Central memory CD8-positive, alpha-beta T cell (primary cell): ENCODE measurements around the gene FAM98C.
"Not testable (repeated sequence)": the region's sequence is repeated elsewhere in the genome, so short reads cannot be mapped to it uniquely, and the experiment has no call there.

Experiments used
- ATAC-seq: fragments of 150-1000 bp; cut with Tn5 transposase; replicated peaks from 2 replicates; pipeline ENCODE4 v1.10.0; 2022; ENCODE audit warnings: mild to moderate bottlenecking, moderate FRiP score, moderate number of reproducible peaks; ENCODE audit not compliant: poor library complexity, severe bottlenecking; ENCODE audit errors: extremely low read depth
- DNase-seq, 2 donors: peaks; one replicate each; pipeline ENCODE4 v3.0.0; 2021; ENCODE audit warnings: low spot score in 2 of 2
- H3K27ac Mint-ChIP-seq: one replicate; pipeline ENCODE4 v1.8.0; 2022; ENCODE audit warnings: low read depth, mild to moderate bottlenecking, moderate library complexity, mixed read lengths
- H3K27me3 Mint-ChIP-seq: one replicate; pipeline ENCODE4 v1.8.0; 2022; ENCODE audit warnings: mixed read lengths
- H3K36me3 Mint-ChIP-seq: one replicate; pipeline ENCODE4 v1.8.0; 2022; ENCODE audit warnings: mild to moderate bottlenecking, moderate library complexity, mixed read lengths; ENCODE audit not compliant: insufficient read depth
- H3K4me1 Mint-ChIP-seq: one replicate; pipeline ENCODE4 v1.8.0; 2022; ENCODE audit warnings: mixed read lengths
- H3K4me3 Mint-ChIP-seq: one replicate; pipeline ENCODE4 v1.8.0; 2022; ENCODE audit warnings: mild to moderate bottlenecking, moderate library complexity, mixed read lengths
- H3K9me3 Mint-ChIP-seq: one replicate; pipeline ENCODE4 v1.8.0; 2022; ENCODE audit warnings: mixed read lengths

The FAM98C gene

GRCh38 chr19:38391911-38392464, 10.9 kb upstream of the FAM98C start:
- ATAC-seq (no peak), DNase-seq (no peak)
- H3K9me3 Mint-ChIP-seq: no peaks in the 10 kb centered on the region
- H3K27me3 Mint-ChIP-seq: peaks cover 12% of the 10 kb centered on the region
- H3K36me3 Mint-ChIP-seq: peaks cover 9% of the 10 kb centered on the region
- no peak overlapping the region for H3K4me3 Mint-ChIP-seq
- peaks cover 35% of the 10 kb centered on the region for H3K4me1 Mint-ChIP-seq
- no peak overlapping the region for H3K27ac Mint-ChIP-seq

- no peak overlapping the region for H3K27ac Mint-ChIP-seq
- ATAC-seq (no peak), DNase-seq (no peak)
- H3K4me3 Mint-ChIP-seq: no peak overlapping the region
- peaks cover 18% of the 10 kb centered on the region for H3K27me3 Mint-ChIP-seq
- peaks cover 29% of the 10 kb centered on the region for H3K4me1 Mint-ChIP-seq
- peaks cover 6% of the 10 kb centered on the region for H3K36me3 Mint-ChIP-seq
- H3K9me3 Mint-ChIP-seq: no peaks in the 10 kb centered on the region
These were observed 10.1 kb upstream of the FAM98C start for GRCh38 chr19:38392707-38393308.

DNA sequence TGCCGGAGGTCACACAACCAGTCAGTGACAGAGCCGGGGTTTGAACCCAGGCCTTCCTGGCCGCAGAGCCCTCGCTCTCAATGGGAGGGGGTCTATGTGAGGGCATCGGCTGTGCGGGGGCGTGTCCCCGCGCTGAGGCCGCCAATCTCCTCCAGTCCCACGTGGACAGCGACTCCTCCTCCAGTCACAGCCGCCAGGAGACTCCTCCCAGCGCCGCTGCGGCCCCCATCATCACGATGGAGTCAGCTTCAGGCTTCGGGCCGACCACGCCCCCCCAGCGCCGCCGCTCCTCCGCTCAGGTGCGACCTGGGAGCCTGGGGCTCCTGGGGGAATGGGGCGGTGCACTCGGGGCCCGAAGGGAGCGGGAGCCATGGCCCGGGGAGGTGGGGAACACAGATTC, 8.4 kb upstream of the FAM98C start:
- Mint-ChIP-seq H3K27ac (peak overlapping the region; percentile 37), H3K9me3 (no peaks in the 10 kb centered on the region), H3K36me3 (peaks cover 5% of the 10 kb centered on the region), H3K4me1 (peaks cover 24% of the 10 kb centered on the region), H3K4me3 (peak overlapping the region; percentile 71), H3K27me3 (peaks cover 24% of the 10 kb centered on the region)
- no peak for ATAC-seq
- no peak for DNase-seq

DNA sequence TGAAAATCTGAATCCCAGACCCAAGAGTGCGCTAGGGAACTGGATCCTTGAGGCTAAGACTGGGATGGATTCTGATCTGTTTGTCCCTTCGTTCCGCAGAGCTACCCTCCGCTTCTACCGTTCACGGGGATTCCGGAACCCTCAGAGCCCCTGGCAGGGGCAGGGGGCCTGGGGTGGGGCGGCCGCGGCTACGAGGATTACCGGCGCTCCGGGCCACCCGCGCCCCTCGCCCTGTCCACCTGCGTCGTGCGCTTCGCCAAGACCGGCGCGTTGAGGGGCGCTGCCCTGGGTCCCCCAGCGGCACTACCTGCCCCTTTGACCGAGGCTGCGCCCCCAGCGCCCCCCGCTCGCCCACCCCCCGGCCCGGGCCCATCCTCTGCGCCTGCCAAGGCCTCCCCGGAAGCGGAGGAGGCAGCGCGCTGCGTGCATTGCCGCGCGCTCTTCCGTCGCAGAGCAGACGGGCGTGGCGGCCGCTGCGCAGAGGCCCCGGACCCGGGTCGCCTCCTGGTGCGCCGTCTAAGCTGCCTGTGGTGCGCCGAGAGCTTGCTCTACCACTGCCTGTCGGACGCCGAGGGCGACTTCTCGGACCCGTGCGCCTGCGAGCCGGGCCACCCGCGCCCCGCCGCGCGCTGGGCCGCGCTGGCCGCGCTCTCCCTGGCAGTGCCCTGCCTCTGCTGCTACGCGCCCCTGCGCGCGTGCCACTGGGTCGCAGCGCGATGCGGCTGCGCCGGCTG, 7.3 kb upstream of the FAM98C start:
- DNase-seq (no peak), ATAC-seq (peak; percentile 77)
- Mint-ChIP-seq H3K36me3 (peaks cover 5% of the 10 kb centered on the region), H3K27ac (no peak overlapping the region), H3K4me1 (peaks cover 18% of the 10 kb centered on the region), H3K27me3 (peaks cover 34% of the 10 kb centered on the region), H3K9me3 (no peaks in the 10 kb centered on the region), H3K4me3 (peak overlapping the region; percentile 71)

- no peak overlapping the region for H3K27ac Mint-ChIP-seq
- H3K4me3 Mint-ChIP-seq: no peak overlapping the region
- no peak for ATAC-seq
- H3K9me3 Mint-ChIP-seq: no peaks in the 10 kb centered on the region
- H3K27me3 Mint-ChIP-seq: peaks cover 43% of the 10 kb centered on the region
- DNase-seq: no peak
- peaks cover 14% of the 10 kb centered on the region for H3K36me3 Mint-ChIP-seq
- peaks cover 31% of the 10 kb centered on the region for H3K4me1 Mint-ChIP-seq
These were observed 3.8 kb upstream of the FAM98C start for GRCh38 chr19:38399081-38399480.

DNA sequence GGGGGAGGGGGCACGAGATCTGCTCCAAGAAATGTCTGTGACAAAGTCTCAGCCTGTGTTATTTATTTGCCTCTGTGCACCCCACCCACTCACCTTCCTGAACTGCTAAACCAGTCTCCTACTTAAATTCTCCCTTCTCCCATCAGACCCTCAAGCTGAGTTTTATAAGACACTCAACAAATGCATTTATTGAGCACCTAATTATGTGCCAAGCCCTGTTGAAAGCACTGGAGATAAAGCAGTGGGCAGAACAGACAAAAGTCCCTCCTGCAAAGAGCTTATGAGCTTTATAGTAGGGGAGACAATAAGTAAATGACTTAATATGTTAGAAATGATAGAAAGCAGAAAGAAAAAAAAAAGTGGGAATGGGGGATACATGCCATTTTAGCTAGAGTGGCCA, 3.4 kb upstream of the FAM98C start:
- peaks cover 39% of the 10 kb centered on the region for H3K27me3 Mint-ChIP-seq
- DNase-seq (no peak), ATAC-seq (no peak)
- H3K36me3 Mint-ChIP-seq: peaks cover 18% of the 10 kb centered on the region
- H3K9me3 Mint-ChIP-seq: no peaks in the 10 kb centered on the region
- H3K4me1 Mint-ChIP-seq: peaks cover 30% of the 10 kb centered on the region
- H3K4me3 Mint-ChIP-seq: no peak overlapping the region
- H3K27ac Mint-ChIP-seq: no peak overlapping the region

DNA sequence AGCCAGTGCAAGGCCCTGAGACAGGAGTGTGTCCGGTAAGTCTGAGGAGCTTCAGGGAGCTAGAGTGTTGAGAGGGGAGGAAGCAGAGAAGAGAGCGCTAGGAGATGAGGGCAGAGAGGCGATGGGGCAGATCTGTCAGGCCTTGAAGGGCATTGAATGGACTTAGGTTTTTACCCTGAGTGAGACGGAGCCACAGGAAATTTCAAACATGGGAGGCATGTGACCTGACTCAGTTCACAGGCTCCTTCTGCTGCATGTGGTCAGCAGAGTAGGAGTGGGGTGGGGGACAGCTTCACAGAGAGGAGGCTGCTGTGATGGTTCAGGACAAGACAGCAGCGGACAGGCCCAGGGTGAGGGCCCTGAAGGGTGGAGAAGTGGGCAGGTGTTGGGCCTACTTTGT, 2.5 kb upstream of the FAM98C start:
- ATAC-seq (no peak), DNase-seq (no peak)
- H3K4me1 Mint-ChIP-seq: peaks cover 30% of the 10 kb centered on the region
- H3K27me3 Mint-ChIP-seq: peaks cover 39% of the 10 kb centered on the region
- H3K4me3 Mint-ChIP-seq: no peak overlapping the region
- H3K9me3 Mint-ChIP-seq: no peaks in the 10 kb centered on the region
- no peak overlapping the region for H3K27ac Mint-ChIP-seq
- peaks cover 16% of the 10 kb centered on the region for H3K36me3 Mint-ChIP-seq

- Mint-ChIP-seq H3K36me3 (peaks cover 16% of the 10 kb centered on the region), H3K27me3 (peaks cover 39% of the 10 kb centered on the region), H3K4me1 (peaks cover 29% of the 10 kb centered on the region), H3K4me3 (no peak overlapping the region), H3K9me3 (no peaks in the 10 kb centered on the region), H3K27ac (no peak overlapping the region)
- no peak for DNase-seq
- ATAC-seq: no peak
These were observed 1.7 kb upstream of the FAM98C start for GRCh38 chr19:38401148-38401547.

DNA sequence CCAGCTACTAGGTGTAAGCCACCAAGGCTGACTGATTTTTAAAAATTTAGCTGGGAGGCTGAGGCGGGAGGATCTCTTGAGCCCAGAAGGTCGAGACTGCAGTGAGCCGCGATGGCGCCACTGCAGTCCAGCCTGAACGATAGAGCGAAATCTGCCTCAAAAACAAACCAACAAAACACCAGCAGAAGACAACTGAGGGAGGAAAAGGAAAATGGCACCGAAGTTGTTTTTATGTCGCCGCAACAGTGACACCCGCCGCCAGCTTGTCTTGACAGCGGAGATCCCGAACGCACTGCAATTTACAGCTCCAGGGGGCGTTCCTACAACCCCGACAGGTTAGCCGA, 298 bp upstream of the FAM98C start:
- no peaks in the 10 kb centered on the region for H3K9me3 Mint-ChIP-seq
- peaks cover 20% of the 10 kb centered on the region for H3K4me1 Mint-ChIP-seq
- H3K27ac Mint-ChIP-seq: peak overlapping the region; percentile 92
- peaks cover 27% of the 10 kb centered on the region for H3K27me3 Mint-ChIP-seq
- DNase-seq (no peak), ATAC-seq (peak; percentile 0)
- H3K36me3 Mint-ChIP-seq: peaks cover 21% of the 10 kb centered on the region
- H3K4me3 Mint-ChIP-seq: peak overlapping the region; percentile 95

- H3K27me3 Mint-ChIP-seq: peaks cover 18% of the 10 kb centered on the region
- H3K4me1 Mint-ChIP-seq: peaks cover 20% of the 10 kb centered on the region
- H3K4me3 Mint-ChIP-seq: peak overlapping the region; percentile 95
- ATAC-seq: no peak
- H3K9me3 Mint-ChIP-seq: no peaks in the 10 kb centered on the region
- H3K36me3 Mint-ChIP-seq: peaks cover 30% of the 10 kb centered on the region
- H3K27ac Mint-ChIP-seq: no peak overlapping the region
- DNase-seq: no peak
These were observed 2.0 kb downstream of the FAM98C start for GRCh38 chr19:38404858-38405257.

- Mint-ChIP-seq H3K27ac (no peak overlapping the region), H3K36me3 (peaks cover 30% of the 10 kb centered on the region), H3K9me3 (no peaks in the 10 kb centered on the region), H3K4me3 (no peak overlapping the region), H3K27me3 (peaks cover 13% of the 10 kb centered on the region), H3K4me1 (peaks cover 20% of the 10 kb centered on the region)
- ATAC-seq (no peak), DNase-seq (no peak)
These were observed 2.4 kb downstream of the FAM98C start for GRCh38 chr19:38405276-38405675.

- H3K27ac Mint-ChIP-seq: no peak overlapping the region
- ATAC-seq: no peak
These were observed 6.8 kb downstream of the FAM98C start for GRCh38 chr19:38409631-38410133.

GRCh38 chr19:38410407-38410806, 7.5 kb downstream of the FAM98C start:
- H3K4me1 Mint-ChIP-seq, H3K4me3 Mint-ChIP-seq, DNase-seq, ATAC-seq, H3K27ac Mint-ChIP-seq, H3K27me3 Mint-ChIP-seq, H3K9me3 Mint-ChIP-seq: not testable (repeated sequence)
- peaks cover 17% of the 10 kb centered on the region for H3K36me3 Mint-ChIP-seq

More at GRCh38 chr19:38409631-38410133, 6.8 kb downstream of the FAM98C start:
- H3K4me3 Mint-ChIP-seq: no peak overlapping the region
- no peak for DNase-seq
- H3K36me3 Mint-ChIP-seq: peaks cover 19% of the 10 kb centered on the region
- no peaks in the 10 kb centered on the region for H3K9me3 Mint-ChIP-seq
- no peaks in the 10 kb centered on the region for H3K4me1 Mint-ChIP-seq
- no peaks in the 10 kb centered on the region for H3K27me3 Mint-ChIP-seq
